ENCODE measurements around the gene DKC1.

DNA sequence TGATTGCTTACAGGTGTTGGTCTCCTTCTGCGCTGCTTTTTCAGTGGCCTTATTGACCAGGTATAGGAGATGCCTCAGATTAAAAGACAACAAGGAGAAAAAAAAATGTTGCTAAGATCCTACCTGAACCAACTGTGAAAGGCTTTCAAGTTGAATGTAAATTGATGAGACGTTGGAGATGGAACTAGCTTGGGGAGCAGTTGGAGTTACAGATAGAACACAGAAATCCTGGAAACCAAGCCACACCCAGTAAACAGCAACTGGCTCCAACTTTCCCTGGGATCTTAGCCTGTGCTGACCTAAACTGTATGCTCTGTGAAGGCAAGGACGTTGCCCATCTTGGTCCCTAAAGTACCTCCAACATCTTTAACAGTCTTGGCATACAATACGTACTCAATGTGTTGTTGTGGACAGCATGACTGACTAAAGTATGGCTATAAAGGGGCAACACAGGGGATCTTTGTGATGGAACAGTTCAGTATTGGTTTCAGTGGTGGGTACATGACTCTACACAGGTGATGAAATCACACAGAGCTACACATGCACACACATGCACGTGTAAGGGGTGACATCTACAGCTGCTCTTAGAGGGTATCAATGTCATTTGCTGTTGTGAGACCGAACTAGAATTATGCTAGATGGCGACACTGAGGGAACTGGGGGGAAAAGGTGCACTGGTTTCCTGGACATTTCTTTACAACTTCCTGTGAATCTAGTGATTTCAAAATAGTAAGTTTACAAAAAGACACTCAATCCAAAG, 34.1 kb upstream of the DKC1 start:
- TF ChIP-seq CTCF (conservative IDR thresholded peaks at IDR 0.05 in 1 of 2, IDR thresholded peaks at IDR 0.05 in 1 of 2; ENCODE audit: extremely low read depth in 1 of 2, insufficient read depth in 1 of 2, low read depth in 1 of 2, low read length in 2 of 2) (no peak), EZH2 (IDR thresholded peaks at IDR 0.05; ENCODE audit: borderline replicate concordance, low read length) (no peak)

Data from mammary epithelial cell (primary cell).